MM.1S (cell line): Measurements from ENCODE around the gene RXRA.

Experiments
- DNase-seq: peaks from one replicate; pipeline ENCODE4 v3.0.0-alpha.2; 2015
- H2AFZ ChIP-seq: fragments of 300-600 bp; sonication (generic); 2 replicates; pipeline ENCODE4 v1.6.0; 2016; ENCODE audit warnings: antibody characterized with exemption, low read length
- H3F3A ChIP-seq: fragments of 300-600 bp; sonication (generic); 2 replicates; pipeline ENCODE4 v1.6.1; 2016; ENCODE audit warnings: mild to moderate bottlenecking, antibody characterized with exemption, low read length, moderate library complexity, mixed read lengths; ENCODE audit not compliant: insufficient read depth
- H3K27ac ChIP-seq: fragments of 300-600 bp; sonication (generic); 2 replicates; pipeline ENCODE4 v1.5.1; 2016; ENCODE audit warnings: mild to moderate bottlenecking, low read length
- H3K27me3 ChIP-seq: fragments of 300-600 bp; sonication (generic); replicated peaks from 2 replicates; pipeline ENCODE4 v1.6.0; 2016; ENCODE audit warnings: low read length; ENCODE audit not compliant: insufficient read depth
- H3K36me3 ChIP-seq: fragments of 300-600 bp; sonication (generic); replicated peaks from 2 replicates; pipeline ENCODE4 v1.6.1; 2016; ENCODE audit warnings: mild to moderate bottlenecking, low read length, mixed read lengths; ENCODE audit not compliant: insufficient read depth
- H3K4me1 ChIP-seq: fragments of 300-600 bp; sonication (generic); 2 replicates; pipeline ENCODE4 v1.6.1; 2016; ENCODE audit warnings: low read length, mixed read lengths
- H3K4me2 ChIP-seq: fragments of 300-600 bp; sonication (generic); 2 replicates; pipeline ENCODE4 v1.6.0; 2016; ENCODE audit warnings: low read depth, low read length
- H3K4me3 ChIP-seq: fragments of 300-600 bp; sonication (generic); 2 replicates; pipeline ENCODE4 v1.5.1; 2016; ENCODE audit warnings: low read length, mixed read lengths
- H3K79me2 ChIP-seq: fragments of 300-600 bp; sonication (generic); 2 replicates; pipeline ENCODE4 v1.6.1; 2016; ENCODE audit warnings: mixed run types, low read length, mixed read lengths
- H3K9ac ChIP-seq: fragments of 300-600 bp; sonication (generic); 2 replicates; pipeline ENCODE4 v1.6.1; 2016; ENCODE audit warnings: low read length, mixed read lengths
- H3K9me2 ChIP-seq: fragments of 300-600 bp; sonication (generic); replicated peaks from 2 replicates; pipeline ENCODE4 v1.6.1; 2016; ENCODE audit warnings: mild to moderate bottlenecking, low read length, mixed read lengths; ENCODE audit not compliant: insufficient read depth
- H3K9me3 ChIP-seq: fragments of 300-600 bp; sonication (generic); replicated peaks from 2 replicates; pipeline ENCODE4 v1.6.1; 2016; ENCODE audit warnings: mild to moderate bottlenecking, low read length, mixed read lengths; ENCODE audit not compliant: insufficient read depth
- H4K20me1 ChIP-seq: fragments of 300-600 bp; sonication (generic); 2 replicates; pipeline ENCODE4 v1.6.1; 2016; ENCODE audit warnings: mild to moderate bottlenecking, low read length, moderate library complexity, mixed read lengths; ENCODE audit not compliant: insufficient read depth
- CTCF ChIP-seq: fragments of 300-600 bp; sonication (generic); IDR thresholded peaks from 2 replicates; pipeline ENCODE4 v1.5.1; 2016; ENCODE audit warnings: antibody characterized with exemption, low read length, mixed read lengths
- EZH2 ChIP-seq: fragments of 300-600 bp; sonication (generic); optimal IDR thresholded peaks from 2 replicates; pipeline ENCODE3; 2017; ENCODE audit warnings: low read depth, mild to moderate bottlenecking, antibody characterized with exemption, low read length, mixed read lengths
- EZH2phosphoT487 ChIP-seq: fragments of 300-600 bp; sonication (generic); IDR thresholded peaks from 2 replicates; pipeline ENCODE4 v1.6.1; 2018; ENCODE audit warnings: antibody characterized with exemption, low read length

RXRA gene

DNA sequence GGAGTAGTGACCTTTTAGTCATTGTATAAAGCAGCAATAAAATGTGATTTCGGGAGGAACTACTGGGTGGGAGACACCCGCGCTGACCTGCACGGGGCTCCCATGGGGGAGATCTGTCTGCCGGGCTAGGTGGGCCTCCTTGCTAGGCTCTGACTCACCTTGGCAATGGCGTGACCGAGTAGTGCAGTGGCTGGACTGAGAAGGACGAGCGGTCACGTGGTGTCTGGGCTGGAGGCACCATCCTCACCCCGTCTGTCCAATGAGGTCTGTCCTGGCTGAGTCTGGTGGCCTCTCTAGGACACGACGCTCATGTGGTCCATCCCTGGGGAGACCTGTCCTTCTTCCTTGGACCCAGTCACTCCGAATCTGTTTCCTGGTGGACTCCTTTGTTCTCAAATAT is 151.7 kb downstream of the RXRA start:
- H3K27ac ChIP-seq = no peak overlapping the region
- H3K4me1 ChIP-seq = no peaks in the 10 kb centered on the region
- no peak overlapping the region for H2AFZ ChIP-seq
- H4K20me1 ChIP-seq = no peaks in the 10 kb centered on the region
- no peaks in the 10 kb centered on the region for H3K36me3 ChIP-seq
- no peaks in the 10 kb centered on the region for H3K9me2 ChIP-seq
- no peaks in the 10 kb centered on the region for H3F3A ChIP-seq
- H3K9me3 ChIP-seq = no peaks in the 10 kb centered on the region
- no peak overlapping the region for H3K4me2 ChIP-seq
- H3K27me3 ChIP-seq = peaks cover 79% of the 10 kb centered on the region
- H3K9ac ChIP-seq = no peak overlapping the region
- no peak overlapping the region for H3K4me3 ChIP-seq
- TF ChIP-seq EZH2 (no peak), CTCF (no peak), EZH2phosphoT487 (no peak)
- no peak for DNase-seq
- no peaks in the 10 kb centered on the region for H3K79me2 ChIP-seq

DNA sequence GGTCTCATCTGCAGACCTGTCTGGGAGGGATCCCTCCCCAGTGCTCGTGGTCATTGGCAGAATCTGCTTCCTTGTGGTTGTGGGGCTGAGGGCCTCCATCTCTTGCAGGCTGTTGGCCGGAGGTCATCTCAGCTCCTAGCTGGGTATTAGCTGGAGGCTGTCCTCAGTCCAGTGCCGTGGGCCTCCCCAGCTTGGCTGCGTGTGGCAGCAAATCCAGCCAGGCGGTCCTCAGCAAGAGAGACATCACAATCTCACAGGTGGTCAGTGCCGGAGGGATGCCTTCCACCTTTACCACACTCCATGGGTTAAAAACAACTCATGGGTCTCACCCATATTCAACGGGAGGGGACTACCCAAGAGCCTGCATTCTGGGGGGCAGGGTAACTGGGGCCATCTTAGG is 155.5 kb downstream of the RXRA start:
- no peaks in the 10 kb centered on the region for H3F3A ChIP-seq
- no peaks in the 10 kb centered on the region for H3K4me1 ChIP-seq
- no peaks in the 10 kb centered on the region for H4K20me1 ChIP-seq
- no peak overlapping the region for H3K9ac ChIP-seq
- TF ChIP-seq CTCF (no peak), EZH2 (no peak), EZH2phosphoT487 (no peak)
- H3K4me2 ChIP-seq = no peak overlapping the region
- no peaks in the 10 kb centered on the region for H3K9me3 ChIP-seq
- no peaks in the 10 kb centered on the region for H3K36me3 ChIP-seq
- no peak overlapping the region for H3K27ac ChIP-seq
- H3K4me3 ChIP-seq = no peak overlapping the region
- no peak overlapping the region for H2AFZ ChIP-seq
- no peaks in the 10 kb centered on the region for H3K79me2 ChIP-seq
- peaks cover 96% of the 10 kb centered on the region for H3K27me3 ChIP-seq
- H3K9me2 ChIP-seq = no peaks in the 10 kb centered on the region
- no peak for DNase-seq

DNA sequence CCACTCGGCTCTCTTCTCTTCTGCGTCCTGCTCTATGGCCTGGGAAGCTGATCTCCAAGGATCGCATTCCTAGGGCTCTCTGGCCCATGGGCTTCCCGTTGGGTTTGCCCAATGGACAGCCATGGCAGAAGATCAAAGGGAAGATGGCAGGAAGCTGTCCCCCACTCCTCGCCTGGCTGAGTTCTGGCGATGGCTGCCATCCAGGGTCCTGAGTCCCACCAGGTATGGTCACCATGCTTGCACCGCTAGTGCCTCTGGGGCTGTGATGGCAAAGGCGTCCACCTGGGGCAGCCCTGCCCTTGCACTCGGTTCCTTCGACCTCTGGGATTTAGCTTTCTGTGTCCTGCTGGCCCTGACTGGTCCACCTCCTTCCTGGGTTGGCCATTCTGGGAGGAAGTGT is 156.0 kb downstream of the RXRA start:
- Histone ChIP-seq H3K9ac (no peak overlapping the region), H3K4me1 (no peaks in the 10 kb centered on the region)
- no peak for DNase-seq

More for the DNA sequence above, 156.0 kb downstream of the RXRA start:
- Histone ChIP-seq H3K4me2 (no peak overlapping the region), H4K20me1 (no peaks in the 10 kb centered on the region), H3K79me2 (no peaks in the 10 kb centered on the region), H3K27me3 (peaks cover 96% of the 10 kb centered on the region), H3K27ac (no peak overlapping the region), H3K36me3 (no peaks in the 10 kb centered on the region), H3K4me3 (no peak overlapping the region), H3K9me3 (no peaks in the 10 kb centered on the region), H3F3A (no peaks in the 10 kb centered on the region), H2AFZ (no peak overlapping the region), H3K9me2 (no peaks in the 10 kb centered on the region)
- no peak for TF ChIP-seq EZH2phosphoT487
- no peak for TF ChIP-seq CTCF
- TF ChIP-seq EZH2 = no peak
